GM12892 (cell line): Measurements from ENCODE around the gene ATP11A.

Source experiments
- POLR2A ChIP-seq: IDR thresholded peaks from 2 replicates; pipeline ENCODE4 v1.6.1; 2011; ENCODE audit warnings: low read depth, low read length, control low read depth
- POLR2AphosphoS5 ChIP-seq: IDR thresholded peaks from 2 replicates; pipeline ENCODE4 v1.6.1; 2011; ENCODE audit warnings: low read depth, low read length, control low read depth
- TAF1 ChIP-seq: IDR thresholded peaks from 2 replicates; pipeline ENCODE4 v1.6.1; 2011; ENCODE audit warnings: low read depth, mild to moderate bottlenecking, control low read depth, low read length, borderline replicate concordance

GRCh38 chr13:112880221-112880641, 190.4 kb downstream of the ATP11A start:
- TF ChIP-seq POLR2A (no peak), POLR2AphosphoS5 (no peak), TAF1 (no peak)
